ENCODE data around the gene RGCC. TPM values are rescaled to one million over a fixed set of nuclear protein-coding genes. Genes with fewer than 3 reads are reported as not detected.
A peak's percentile ranks its signal among the peaks of the same experiment; 100 is the strongest.

The RGCC gene
- total RNA-seq, 2 experiments from 2014 or later = 135 to 143 TPM

DNA sequence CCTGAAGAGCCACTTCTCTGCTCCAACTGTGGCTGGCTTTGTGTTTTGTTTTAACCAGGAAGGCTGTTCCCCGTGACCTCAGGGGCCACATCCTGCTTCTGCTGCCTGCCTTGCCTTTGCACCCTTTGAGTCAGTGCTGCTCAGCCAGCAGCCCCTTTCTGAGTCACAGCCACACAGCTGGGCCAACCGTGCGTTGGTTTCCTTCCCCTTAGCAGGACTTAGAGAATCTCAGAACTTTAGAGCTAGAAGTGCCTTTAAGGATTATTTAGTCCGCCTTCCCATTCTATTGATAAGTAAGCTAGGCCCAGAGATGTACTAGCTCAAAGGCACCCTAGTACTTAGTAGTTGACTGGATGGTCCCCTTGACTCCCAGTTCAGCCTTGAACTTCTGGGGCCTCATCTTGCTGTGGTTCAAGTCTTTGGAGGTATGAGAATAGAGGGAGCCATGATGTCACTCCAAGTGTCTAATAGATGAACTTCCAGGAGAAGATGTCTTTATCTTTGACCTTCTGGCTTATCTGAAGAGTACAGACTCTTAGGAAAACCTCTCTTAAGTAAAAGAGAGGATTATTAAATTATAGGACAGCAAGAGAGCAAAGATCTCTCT, 8.0 kb downstream of the RGCC start:
- Mint-ChIP-seq H3K9me3 (no peaks in the 10 kb centered on the region), H3K36me3 (ENCODE audit: low read depth) (peaks cover 87% of the 10 kb centered on the region), H3K27me3 (no peaks in the 10 kb centered on the region), H3K4me3 (peak overlapping the region; percentile 71), H3K27ac (peak overlapping the region; percentile 98), H3K4me1 (ENCODE audit: low read depth) (peaks cover 91% of the 10 kb centered on the region)
- TF ChIP-seq, protein P1, sequence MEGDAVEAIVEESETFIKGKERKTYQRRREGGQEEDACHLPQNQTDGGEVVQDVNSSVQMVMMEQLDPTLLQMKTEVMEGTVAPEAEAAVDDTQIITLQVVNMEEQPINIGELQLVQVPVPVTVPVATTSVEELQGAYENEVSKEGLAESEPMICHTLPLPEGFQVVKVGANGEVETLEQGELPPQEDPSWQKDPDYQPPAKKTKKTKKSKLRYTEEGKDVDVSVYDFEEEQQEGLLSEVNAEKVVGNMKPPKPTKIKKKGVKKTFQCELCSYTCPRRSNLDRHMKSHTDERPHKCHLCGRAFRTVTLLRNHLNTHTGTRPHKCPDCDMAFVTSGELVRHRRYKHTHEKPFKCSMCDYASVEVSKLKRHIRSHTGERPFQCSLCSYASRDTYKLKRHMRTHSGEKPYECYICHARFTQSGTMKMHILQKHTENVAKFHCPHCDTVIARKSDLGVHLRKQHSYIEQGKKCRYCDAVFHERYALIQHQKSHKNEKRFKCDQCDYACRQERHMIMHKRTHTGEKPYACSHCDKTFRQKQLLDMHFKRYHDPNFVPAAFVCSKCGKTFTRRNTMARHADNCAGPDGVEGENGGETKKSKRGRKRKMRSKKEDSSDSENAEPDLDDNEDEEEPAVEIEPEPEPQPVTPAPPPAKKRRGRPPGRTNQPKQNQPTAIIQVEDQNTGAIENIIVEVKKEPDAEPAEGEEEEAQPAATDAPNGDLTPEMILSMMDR (IDR thresholded peaks at IDR 0.05) = no peak
- DNase-seq (peak; percentile 97), ATAC-seq (peak; percentile 81)
- CTCF ChIA-PET = interaction anchor here (1.1 to 1.9 kb wide), 2 partner anchors 27 to 187 kb away, joined by 6 to 7 read pairs; no protein-coding TSS in a partner anchor
- POLR2A ChIA-PET = interaction anchor here (0.7 to 3.1 kb wide), 9 partner anchors 10 to 583 kb away, joined by 3 to 23 read pairs (median 4); partner anchors contain the start of gene DGKH
- intact Hi-C loops (cut with micrococcal nuclease) = loop anchor here (1.0 kb wide), 1 partner anchor 27 kb away; no protein-coding TSS in a partner anchor

GRCh38 chr13:41465898-41466320, 8.6 kb downstream of the RGCC start:
- H3K27ac Mint-ChIP-seq = peak overlapping the region; percentile 98
- TF ChIP-seq, protein P1 (IDR thresholded peaks at IDR 0.05) = no peak
- intact Hi-C loops (cut with micrococcal nuclease) = loop anchor here (1.0 kb wide), 1 partner anchor 26 kb away; no protein-coding TSS in a partner anchor
- ChIA-PET CTCF (interaction anchor here (1.1 kb wide), 1 partner anchor 187 kb away, joined by 6 read pairs; no protein-coding TSS in a partner anchor), POLR2A (interaction anchor here (0.7 to 3.1 kb wide), 5 partner anchors 26 to 94 kb away, joined by 3 to 23 read pairs (median 5); no protein-coding TSS in a partner anchor)
- peaks cover 86% of the 10 kb centered on the region for H3K36me3 Mint-ChIP-seq (ENCODE audit: low read depth)
- H3K27me3 Mint-ChIP-seq = no peaks in the 10 kb centered on the region
- DNase-seq (no peak), ATAC-seq (no peak)
- peaks cover 90% of the 10 kb centered on the region for H3K4me1 Mint-ChIP-seq (ENCODE audit: low read depth)
- peak overlapping the region; percentile 71 for H3K4me3 Mint-ChIP-seq
- no peaks in the 10 kb centered on the region for H3K9me3 Mint-ChIP-seq

- POLR2A ChIA-PET = interaction anchor here (0.8 to 1.1 kb wide), 2 partner anchors 9 to 23 kb away, joined by 3 read pairs; no protein-coding TSS in a partner anchor
These were observed 10.1 kb downstream of the RGCC start for GRCh38 chr13:41467425-41467945.

GRCh38 chr13:41468631-41469030, 11.3 kb downstream of the RGCC start:
- no peak overlapping the region for H3K4me3 Mint-ChIP-seq
- TF ChIP-seq, protein P1 (IDR thresholded peaks at IDR 0.05) = no peak
- peaks cover 85% of the 10 kb centered on the region for H3K36me3 Mint-ChIP-seq (ENCODE audit: low read depth)
- ChIA-PET POLR2A (interaction anchor here (0.8 to 4.7 kb wide), 4 partner anchors 10 to 90 kb away, joined by 3 to 39 read pairs (median 14); partner anchors contain the start of gene RGCC), CTCF (interaction anchor here (4.7 kb wide), 1 partner anchor 9 kb away, joined by 37 read pairs; no protein-coding TSS in a partner anchor)
- no peaks in the 10 kb centered on the region for H3K9me3 Mint-ChIP-seq
- intact Hi-C loops (cut with micrococcal nuclease) = no loop called here
- peak overlapping the region; percentile 68 for H3K27ac Mint-ChIP-seq
- ATAC-seq = no peak
- no peaks in the 10 kb centered on the region for H3K27me3 Mint-ChIP-seq
- no peak for DNase-seq
- peaks cover 85% of the 10 kb centered on the region for H3K4me1 Mint-ChIP-seq (ENCODE audit: low read depth)

More at GRCh38 chr13:41467425-41467945, 10.1 kb downstream of the RGCC start:
- peak overlapping the region; percentile 98 for H3K27ac Mint-ChIP-seq
- intact Hi-C loops (cut with micrococcal nuclease) = no loop called here
- H3K4me3 Mint-ChIP-seq = no peak overlapping the region
- no peaks in the 10 kb centered on the region for H3K9me3 Mint-ChIP-seq
- H3K4me1 Mint-ChIP-seq (ENCODE audit: low read depth) = peaks cover 87% of the 10 kb centered on the region
- H3K27me3 Mint-ChIP-seq = no peaks in the 10 kb centered on the region
- ATAC-seq = no peak
- H3K36me3 Mint-ChIP-seq (ENCODE audit: low read depth) = peaks cover 84% of the 10 kb centered on the region
- no peak for DNase-seq
- TF ChIP-seq, protein P1 (IDR thresholded peaks at IDR 0.05) = no peak
- CTCF ChIA-PET = interaction anchor here (1.0 to 2.1 kb wide), 5 partner anchors 8 to 43 kb away, joined by 3 to 13 read pairs (median 4); partner anchors contain the start of gene RGCC
